ENCODE results near the gene GAREM1. TPM values are rescaled to one million over a fixed set of nuclear protein-coding genes. Genes with fewer than 3 reads are reported as not detected.

GAREM1 gene
- total RNA-seq, 1 donor from 2014 or later, result 9.5 TPM

GRCh38 chr18:32302806-32303205 lies 167.9 kb downstream of the GAREM1 start:
- H3K36me3 Mint-ChIP-seq, result no peaks in the 10 kb centered on the region
- H3K4me3 Mint-ChIP-seq, result no peak overlapping the region
- H3K9me3 Mint-ChIP-seq, result no peaks in the 10 kb centered on the region
- peak overlapping the region; percentile 56 for H3K27ac Mint-ChIP-seq
- peaks cover 14% of the 10 kb centered on the region for H3K4me1 Mint-ChIP-seq
- no peak for DNase-seq (ENCODE audit: low spot score in 2 of 2, unreplicated experiment in 2 of 2)
- TF ChIP-seq CTCF (IDR thresholded peaks at IDR 0.05; ENCODE audit: unreplicated experiment), result no peak
- H3K27me3 Mint-ChIP-seq (ENCODE audit: low read depth), result no peaks in the 10 kb centered on the region

GRCh38 chr18:32301976-32302743 lies 168.5 kb downstream of the GAREM1 start:
- no peaks in the 10 kb centered on the region for H3K36me3 Mint-ChIP-seq
- DNase-seq (ENCODE audit: low spot score in 2 of 2, unreplicated experiment in 2 of 2), result no peak
- H3K27ac Mint-ChIP-seq, result no peak overlapping the region
- H3K4me3 Mint-ChIP-seq, result no peak overlapping the region
- TF ChIP-seq CTCF (IDR thresholded peaks at IDR 0.05; ENCODE audit: unreplicated experiment), result no peak
- H3K9me3 Mint-ChIP-seq, result no peaks in the 10 kb centered on the region
- no peaks in the 10 kb centered on the region for H3K27me3 Mint-ChIP-seq (ENCODE audit: low read depth)
- peaks cover 17% of the 10 kb centered on the region for H3K4me1 Mint-ChIP-seq

GRCh38 chr18:32301361-32301760 lies 169.3 kb downstream of the GAREM1 start:
- H3K4me3 Mint-ChIP-seq, result no peak overlapping the region
- H3K36me3 Mint-ChIP-seq, result no peaks in the 10 kb centered on the region
- H3K9me3 Mint-ChIP-seq, result no peaks in the 10 kb centered on the region
- H3K27me3 Mint-ChIP-seq (ENCODE audit: low read depth), result no peaks in the 10 kb centered on the region
- H3K4me1 Mint-ChIP-seq, result peaks cover 17% of the 10 kb centered on the region
- DNase-seq (ENCODE audit: low spot score in 2 of 2, unreplicated experiment in 2 of 2), result no peak
- H3K27ac Mint-ChIP-seq, result no peak overlapping the region
- no peak for TF ChIP-seq CTCF (IDR thresholded peaks at IDR 0.05; ENCODE audit: unreplicated experiment)

GRCh38 chr18:32300914-32301313 lies 169.8 kb downstream of the GAREM1 start:
- Mint-ChIP-seq H3K27ac (no peak overlapping the region), H3K27me3 (ENCODE audit: low read depth) (no peaks in the 10 kb centered on the region), H3K36me3 (no peaks in the 10 kb centered on the region), H3K4me3 (no peak overlapping the region), H3K4me1 (peaks cover 17% of the 10 kb centered on the region), H3K9me3 (no peaks in the 10 kb centered on the region)
- DNase-seq (ENCODE audit: low spot score in 2 of 2, unreplicated experiment in 2 of 2), result no peak
- no peak for TF ChIP-seq CTCF (IDR thresholded peaks at IDR 0.05; ENCODE audit: unreplicated experiment)

- H3K27me3 Mint-ChIP-seq (ENCODE audit: low read depth), result no peaks in the 10 kb centered on the region
- no peaks in the 10 kb centered on the region for H3K36me3 Mint-ChIP-seq
- peak overlapping the region; percentile 19 for H3K27ac Mint-ChIP-seq
- no peak for DNase-seq (ENCODE audit: low spot score in 2 of 2, unreplicated experiment in 2 of 2)
- no peaks in the 10 kb centered on the region for H3K9me3 Mint-ChIP-seq
- peaks cover 17% of the 10 kb centered on the region for H3K4me1 Mint-ChIP-seq
- H3K4me3 Mint-ChIP-seq, result no peak overlapping the region
- no peak for TF ChIP-seq CTCF (IDR thresholded peaks at IDR 0.05; ENCODE audit: unreplicated experiment)
Measured at GRCh38 chr18:32299484-32299883, 171.2 kb downstream of the GAREM1 start.

All from mesothelial cell of epicardium (in vitro differentiated cells).